T-helper 1 cell treated with Interleukin-12 subunit alpha and Interleukin-12 subunit beta and Interleukin-4 antibody, amounts not matched to agents 30 ng/mL and 1 ng/mL, for 36 hours (primary cell): ENCODE results near the gene NR3C2. TPM values are rescaled to one million over a fixed set of nuclear protein-coding genes. Genes with fewer than 3 reads are reported as not detected.

Source experiments
- intact Hi-C: fragments of 100-400 bp; cut with micrococcal nuclease; formaldehyde crosslinking; loops from one replicate; pipeline ENCODE4 v1.15.1; 2024
- total RNA-seq: library from RNA; stranded (reverse); gene quantifications from 2 replicates; pipeline ENCODE4 v1.2.3, GENCODE V29; 2022

Gene NR3C2
- total RNA-seq = 0.83 and 0.85 TPM in 2 replicates

DNA sequence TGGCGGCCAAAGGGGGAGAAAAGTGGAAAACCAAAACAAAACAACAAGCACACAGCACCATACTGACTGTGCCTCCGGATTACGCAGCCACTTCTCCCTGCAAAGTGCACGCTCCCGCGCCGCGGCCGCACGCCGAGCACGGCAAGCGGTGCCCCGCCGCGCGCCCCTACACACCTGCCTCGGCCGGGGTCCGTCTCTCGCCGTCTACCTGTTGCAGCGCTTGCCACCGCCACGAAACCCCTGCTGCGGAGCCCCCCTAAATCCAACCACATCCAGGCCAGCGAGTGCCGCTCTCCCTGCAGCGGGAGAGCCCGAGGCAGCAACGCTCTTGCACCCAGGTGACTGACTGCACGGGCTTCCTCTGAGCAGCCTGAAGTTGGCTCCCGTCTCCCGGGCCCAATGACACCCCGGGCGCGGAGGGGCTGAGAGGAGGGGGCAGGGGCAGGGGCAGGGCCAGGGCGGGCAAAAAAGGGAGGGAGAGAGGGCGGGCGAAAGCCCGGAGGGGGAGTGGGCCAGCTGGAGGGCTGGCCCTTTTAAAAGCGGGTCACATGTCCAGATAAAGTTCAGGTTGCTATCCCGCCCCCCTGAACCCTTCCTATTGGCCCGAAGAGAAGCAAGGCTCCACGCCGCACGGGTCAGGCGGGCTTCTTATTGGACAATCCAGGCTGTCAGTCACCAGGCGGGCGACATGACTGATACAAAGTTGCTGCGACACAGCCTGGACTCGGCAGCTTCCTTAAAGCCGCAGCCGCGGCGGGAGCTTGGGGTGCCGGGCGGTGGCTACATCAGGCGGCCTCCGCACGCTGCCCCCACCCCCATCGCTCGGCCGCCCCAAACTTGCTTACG is at the start of gene NR3C2:
TSS of gene NR3C2 (minus strand) at position 429 of the 846 bp plus-strand sequence.
- intact Hi-C loops = loop anchor here (1.0 to 5.0 kb wide), 9 partner anchors 225 to 1921 kb away; partner anchors contain the start of genes PRMT9, SLC10A7 and TMEM184C

DNA sequence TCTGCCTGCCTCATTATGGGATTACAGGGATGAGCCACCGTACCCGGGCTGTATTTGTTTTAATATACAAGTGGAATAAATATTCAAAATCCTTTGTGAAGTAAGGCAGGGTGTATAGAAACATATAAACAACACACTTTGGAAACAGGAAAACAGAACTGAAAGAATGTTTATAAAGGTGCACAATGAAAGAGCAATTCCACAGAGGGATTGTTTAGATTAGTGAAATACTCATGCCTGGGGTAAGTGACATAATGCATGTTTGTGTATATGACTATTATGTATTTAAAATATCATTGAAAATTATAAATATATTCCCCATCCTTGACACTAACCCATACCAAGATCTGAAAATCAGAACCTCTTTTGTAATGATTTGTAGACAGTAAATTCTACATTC is 45.0 kb upstream of the NR3C2 start:
- intact Hi-C loops = no loop called here

DNA sequence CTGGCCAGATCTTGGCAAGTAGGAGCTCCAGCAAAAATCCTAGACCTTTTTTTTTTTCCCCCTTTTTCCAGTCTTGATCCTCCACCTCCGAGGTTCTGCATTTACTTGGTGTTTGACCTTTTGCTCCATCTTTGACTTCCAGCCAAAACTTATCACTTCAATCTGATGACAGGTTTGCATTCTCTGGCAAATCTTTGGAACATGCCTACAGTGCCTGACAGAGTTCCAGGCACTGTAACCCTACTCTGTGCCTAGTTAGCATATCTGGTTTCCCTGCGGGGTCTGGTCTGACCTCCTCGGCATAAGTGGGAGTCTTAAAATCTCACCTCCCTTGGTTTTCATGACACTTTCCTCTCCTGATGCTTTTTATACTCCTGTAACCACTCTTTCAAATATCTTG is 39.4 kb upstream of the NR3C2 start:
- intact Hi-C loops = no loop called here

DNA sequence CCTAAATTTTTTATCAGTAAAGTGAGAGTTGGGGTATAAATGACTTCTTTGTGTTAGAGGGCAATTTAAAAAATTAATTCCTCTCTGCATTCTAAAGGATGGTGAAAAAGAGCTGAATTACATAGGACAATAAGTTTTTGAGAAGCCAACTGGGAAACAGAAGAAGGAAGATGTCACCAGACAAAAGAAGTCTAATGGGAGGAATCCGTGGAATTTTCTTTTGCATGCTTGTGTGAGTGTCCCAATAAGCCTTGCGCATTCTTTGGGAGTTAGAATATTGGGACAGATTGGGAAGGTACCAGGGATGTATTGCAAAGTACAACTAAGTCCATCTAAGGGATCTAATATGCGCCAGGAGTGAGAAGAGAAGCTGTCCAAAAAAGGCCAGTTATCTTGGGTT is 35.1 kb upstream of the NR3C2 start:
- intact Hi-C loops = no loop called here

DNA sequence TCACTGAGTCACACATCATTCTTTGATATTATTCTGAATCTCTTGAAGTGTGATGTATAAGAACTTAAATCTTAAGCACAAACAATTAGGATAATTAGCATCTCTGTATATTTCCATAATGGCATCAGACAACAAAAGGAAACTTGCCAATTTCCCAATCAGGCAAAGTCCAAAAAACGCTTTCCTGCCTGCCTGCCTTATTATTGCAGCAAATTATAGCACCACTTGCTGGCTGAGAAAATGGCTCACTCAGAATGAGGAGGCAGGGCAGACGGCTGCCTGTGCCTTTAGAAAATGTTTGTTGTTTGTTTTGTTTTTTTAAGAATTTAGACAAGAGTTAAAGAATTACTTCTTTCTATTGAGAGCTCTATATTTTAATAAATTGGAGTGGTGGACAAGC is 27.7 kb upstream of the NR3C2 start:
- intact Hi-C loops = no loop called here

DNA sequence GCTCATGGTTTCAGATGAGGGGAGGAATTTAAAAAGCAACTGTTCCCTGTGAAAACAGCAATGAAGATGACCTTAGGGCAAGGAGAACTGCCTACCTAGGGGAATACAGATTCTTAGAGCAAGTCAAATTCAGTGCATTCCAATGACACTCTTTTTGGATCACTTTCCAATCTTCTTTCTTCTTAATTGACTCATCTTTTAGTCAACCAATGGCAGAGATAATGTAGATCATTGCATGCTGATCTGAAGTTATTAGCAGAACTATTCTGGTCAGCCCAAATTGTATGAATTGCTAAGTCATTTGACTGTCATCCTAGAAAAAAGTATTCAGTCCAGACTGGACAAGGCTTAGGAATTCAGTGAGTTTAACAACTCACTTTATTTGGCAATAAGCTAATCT is 12.6 kb upstream of the NR3C2 start:
- intact Hi-C loops = no loop called here

DNA sequence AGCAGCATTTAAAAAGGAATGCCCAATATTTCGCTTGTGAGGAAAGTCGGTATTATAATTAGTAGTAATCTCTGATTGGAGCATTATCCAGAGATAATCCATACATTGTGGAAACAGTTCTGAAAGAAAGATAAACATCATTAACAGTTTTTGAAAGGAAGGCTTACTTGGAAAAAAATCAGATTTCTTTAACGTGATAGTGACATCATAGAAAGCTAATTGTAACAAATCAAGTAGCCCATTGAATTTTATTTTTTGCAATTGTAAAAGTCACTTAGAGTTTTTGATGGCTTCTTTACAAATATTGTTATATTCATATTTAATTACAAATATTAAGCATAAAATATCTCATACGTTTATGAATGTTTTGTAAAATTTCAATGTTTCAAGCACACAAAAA is 11.6 kb upstream of the NR3C2 start:
- intact Hi-C loops = no loop called here

DNA sequence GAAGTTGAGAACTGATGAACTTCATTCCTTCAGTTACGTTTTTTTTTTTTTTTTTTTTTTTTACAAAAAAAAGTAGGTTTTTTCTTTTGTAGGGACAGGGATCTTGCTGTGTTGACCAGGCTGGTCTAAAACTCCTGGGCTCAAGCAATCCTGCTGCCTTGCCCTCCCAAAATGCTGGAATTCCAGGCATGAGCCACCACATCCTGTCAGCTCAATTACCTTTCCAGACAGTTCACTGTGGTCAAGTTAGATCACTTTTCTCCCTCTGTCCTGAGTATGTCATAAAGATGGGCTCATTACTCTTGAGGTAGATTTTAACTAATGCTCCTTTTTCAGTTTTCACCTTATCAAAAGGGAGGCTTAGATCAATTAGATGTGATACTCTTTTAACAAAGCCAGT is 10.8 kb upstream of the NR3C2 start:
- intact Hi-C loops = no loop called here

DNA sequence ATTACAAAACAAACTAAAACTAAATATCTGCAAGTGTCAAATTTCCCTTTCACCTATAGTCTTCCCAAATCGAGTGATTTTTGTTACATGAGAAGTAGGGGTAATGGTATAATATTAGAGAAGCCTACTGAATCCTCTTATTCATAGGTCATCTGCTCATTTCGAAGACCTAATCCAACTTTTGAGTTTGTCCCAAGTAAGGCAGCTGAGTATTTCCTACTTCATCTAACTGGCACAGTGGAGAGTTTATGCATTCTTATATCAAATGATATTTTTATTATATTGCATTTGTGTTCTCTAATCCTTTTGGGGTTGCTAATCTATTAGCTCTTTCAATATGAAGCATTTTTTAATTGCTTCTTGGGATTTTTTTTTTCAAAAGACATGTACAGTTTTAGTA is 7.7 kb upstream of the NR3C2 start:
- intact Hi-C loops = no loop called here

DNA sequence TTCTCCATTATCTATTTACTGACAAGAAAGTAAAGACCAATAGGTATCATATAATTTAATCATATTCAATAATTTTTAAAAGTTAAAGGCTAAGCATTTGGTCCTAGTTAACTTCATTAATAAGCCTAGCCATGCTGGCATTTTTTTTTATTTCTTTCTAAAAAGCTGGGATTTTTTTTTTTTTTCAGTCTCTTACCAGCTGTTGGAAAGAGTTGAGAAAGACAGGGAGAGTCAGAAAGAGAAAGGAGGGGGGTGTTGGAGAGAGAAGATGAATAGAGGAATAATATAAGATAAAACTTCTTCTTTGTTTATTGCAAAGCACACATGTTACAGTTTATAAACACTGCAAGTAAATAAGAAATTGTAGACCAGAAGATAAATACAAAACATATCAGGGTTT is 5.9 kb upstream of the NR3C2 start:
- intact Hi-C loops = no loop called here

DNA sequence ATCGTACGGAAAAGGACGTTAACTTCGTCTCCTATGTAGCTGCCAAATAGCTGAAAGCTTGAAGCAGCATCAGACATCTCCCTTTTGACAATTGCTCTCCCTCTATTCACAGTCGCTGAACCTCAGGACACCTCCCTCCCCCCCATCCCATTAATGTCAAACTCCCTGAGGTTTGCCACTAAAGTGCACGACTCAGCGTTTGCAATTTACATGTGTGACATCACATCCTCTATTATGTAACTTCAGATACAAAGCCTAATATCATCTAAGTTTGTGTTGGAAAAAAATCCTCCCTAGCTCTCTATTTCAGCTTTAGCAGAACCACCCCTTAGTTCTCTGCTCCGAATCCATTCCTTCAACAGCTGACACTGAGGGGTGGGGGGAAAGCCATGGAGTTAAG is 5.5 kb upstream of the NR3C2 start:
- intact Hi-C loops = no loop called here

DNA sequence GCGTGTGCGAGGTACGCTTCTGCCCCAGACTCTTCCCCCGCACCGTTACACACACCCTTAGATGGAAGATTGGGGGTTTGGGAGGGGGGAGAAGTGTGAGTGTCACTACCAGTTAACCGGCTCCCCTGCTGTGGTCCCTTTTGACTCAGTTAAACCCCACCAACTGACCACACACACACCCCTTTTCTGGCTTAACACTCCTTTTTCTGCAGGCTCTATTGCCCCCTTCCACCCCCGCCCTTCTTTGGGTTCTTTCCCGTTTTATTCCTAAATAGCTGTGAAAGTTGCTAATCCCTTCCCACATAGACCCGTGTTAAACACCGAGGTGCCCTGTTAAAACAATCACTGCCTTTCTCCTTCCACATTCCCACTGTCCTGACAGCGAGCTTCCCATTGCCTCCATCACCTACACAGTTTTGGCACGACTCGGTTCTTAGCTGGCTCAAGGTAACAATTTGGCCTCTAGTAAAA is 3.7 kb upstream of the NR3C2 start:
- intact Hi-C loops = loop anchor here (2.0 kb wide), 1 partner anchor 713 kb away; the partner anchor contains the start of gene ARHGAP10

DNA sequence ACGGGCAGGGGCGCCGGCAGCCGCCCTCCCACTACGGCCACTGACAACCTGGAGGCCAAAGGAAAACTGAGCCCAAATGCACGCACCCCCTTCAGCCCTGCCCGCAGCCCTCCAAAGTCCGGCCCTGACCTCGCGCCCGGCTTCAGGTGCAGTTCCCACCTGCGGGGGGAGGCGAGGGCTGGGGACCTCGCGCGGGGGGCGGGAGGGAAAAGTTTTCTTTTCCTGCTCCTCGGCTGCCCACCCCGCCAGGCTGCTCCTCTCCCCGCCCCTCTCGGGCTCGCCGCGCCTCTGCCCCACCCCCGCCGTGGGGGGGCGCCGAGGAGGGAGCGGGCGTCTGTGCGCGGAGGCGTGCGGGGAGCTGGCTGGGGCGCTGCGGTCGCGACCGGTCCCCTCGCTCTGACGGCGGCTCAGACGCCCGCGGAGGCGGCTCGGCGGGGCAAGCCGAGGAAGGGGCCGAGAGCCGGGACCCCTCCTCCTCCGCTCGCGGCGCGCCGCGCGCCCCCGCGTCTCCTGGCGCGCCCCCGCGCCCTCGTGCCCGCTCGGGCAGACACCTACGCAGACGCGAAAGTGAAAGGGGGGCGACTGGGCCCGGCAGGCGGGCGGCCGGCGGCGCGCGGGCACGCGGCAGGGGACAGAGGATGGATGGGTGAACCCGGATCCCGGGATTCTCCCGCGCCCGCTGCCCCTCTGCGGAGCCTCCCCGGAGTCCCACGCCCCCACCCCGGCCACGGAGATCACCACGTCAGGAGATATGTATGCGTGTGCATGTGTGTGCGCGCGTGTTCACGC is 3.1 kb upstream of the NR3C2 start:
- intact Hi-C loops = loop anchor here (2.0 kb wide), 1 partner anchor 712 kb away; the partner anchor contains the start of gene ARHGAP10

DNA sequence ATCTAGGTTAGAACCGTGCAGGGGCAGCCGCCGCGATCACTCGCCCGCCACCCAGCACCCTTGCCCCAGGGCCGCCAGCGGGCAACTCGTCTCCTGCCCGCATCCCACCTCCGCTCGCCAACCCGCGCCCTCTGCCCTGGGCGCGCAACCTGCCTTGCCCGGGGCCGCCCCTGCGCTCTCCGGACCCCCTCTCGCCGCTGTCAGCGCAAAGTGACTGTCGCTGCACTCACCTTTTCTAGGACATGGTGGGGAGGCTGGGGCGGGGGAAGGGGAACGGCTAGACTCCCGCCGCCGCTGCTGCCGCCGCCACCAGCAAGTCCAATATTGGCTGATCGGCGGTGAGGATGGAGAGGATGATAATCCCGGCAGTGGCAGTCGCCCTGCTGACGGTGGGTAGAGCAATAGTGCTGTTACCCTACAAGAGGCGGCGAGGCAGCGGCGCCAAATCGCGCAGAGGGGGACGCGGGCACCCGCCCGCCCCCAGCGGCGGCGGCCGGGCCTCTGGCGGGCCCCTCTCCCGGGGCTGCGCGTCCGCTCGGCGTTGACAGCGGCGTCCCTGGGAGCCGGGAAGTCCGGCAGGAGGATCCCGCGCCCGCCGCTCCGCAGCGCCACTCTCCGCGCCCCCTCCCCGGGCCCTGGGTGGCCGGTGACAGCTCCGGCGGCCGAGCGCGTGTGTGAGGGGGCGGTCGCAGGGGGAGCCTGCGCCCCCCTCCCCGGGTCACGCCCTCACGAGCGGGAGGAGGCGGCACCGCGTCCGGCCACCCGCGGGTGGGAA is 2.3 kb upstream of the NR3C2 start:
- intact Hi-C loops = loop anchor here (2.0 to 5.0 kb wide), 2 partner anchors 462 to 712 kb away; partner anchors contain the start of gene ARHGAP10

DNA sequence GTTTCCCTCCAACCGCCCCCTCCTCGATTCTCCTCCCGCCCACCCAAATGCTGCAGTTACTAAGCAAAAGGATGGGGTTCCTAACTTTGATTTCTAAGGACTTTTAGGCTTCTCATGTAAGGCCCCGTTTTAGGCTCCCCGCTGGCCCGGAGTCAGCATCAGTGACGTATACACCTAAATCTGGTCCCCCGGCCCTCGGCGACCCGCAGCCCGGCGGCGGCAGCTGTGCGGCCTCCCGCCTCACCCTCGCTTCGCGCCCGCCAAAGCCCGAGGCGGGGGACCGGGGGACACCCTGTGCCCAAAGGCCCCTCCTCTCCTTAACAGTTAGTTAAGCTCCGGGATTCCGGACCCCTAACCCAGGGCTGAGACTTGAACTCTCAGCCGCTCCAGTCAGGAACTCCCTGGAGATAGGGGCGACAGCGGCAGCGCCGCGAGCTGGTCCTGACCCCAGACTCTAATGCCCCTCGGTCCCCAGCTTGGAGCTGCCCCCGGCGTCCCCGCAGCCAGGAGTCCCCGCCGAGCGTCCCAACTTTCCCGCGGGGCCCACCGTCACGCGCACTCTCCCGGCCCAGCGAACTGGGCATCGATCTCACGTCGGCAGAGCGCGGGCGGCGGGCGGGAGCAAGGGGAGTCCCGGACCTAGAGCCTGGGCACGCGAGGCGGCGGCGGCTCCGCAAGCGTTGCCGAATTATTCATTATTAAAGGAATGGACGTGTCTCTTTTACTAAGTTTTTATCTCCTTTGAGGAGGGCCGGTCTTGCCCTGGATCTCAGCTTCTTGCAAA is 1.5 kb upstream of the NR3C2 start:
- intact Hi-C loops = loop anchor here (2.0 to 5.0 kb wide), 6 partner anchors 391 to 1923 kb away; partner anchors contain the start of genes ARHGAP10 and SLC10A7

DNA sequence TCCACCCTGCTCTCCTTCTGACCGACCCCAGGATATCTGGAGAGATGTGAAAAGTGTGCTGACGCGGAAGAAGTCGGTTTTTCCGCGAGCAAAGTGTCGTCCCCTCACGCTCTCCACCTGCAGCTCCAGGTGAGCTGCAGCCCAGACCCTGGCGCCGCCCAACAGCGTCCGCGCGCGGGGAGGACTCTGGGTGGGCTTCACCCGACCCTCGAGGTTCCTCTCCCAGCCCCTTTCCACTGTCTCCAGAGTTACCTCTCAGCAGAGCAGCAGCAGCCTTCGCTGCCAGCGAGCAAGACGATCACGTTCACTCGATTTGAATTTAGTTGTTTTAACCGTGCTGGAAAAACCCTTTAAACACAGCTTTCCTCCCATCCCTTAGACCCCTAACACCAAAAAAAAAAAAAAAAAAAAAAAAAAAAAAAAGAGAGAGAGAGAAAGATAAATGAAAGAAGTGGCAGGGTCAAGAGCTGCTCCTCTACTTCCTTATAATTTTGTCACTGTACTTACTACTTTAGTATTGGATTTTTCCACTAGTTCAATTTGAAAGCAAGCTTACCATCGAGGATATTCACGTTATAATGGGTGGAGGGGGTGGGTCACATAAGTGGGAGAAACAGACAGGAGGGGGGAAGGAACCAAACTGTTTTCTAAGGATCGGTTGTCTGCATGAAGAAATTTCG is 758 bp upstream of the NR3C2 start:
- intact Hi-C loops = loop anchor here (1.0 to 5.0 kb wide), 9 partner anchors 226 to 1922 kb away; partner anchors contain the start of genes PRMT9, SLC10A7 and TMEM184C

DNA sequence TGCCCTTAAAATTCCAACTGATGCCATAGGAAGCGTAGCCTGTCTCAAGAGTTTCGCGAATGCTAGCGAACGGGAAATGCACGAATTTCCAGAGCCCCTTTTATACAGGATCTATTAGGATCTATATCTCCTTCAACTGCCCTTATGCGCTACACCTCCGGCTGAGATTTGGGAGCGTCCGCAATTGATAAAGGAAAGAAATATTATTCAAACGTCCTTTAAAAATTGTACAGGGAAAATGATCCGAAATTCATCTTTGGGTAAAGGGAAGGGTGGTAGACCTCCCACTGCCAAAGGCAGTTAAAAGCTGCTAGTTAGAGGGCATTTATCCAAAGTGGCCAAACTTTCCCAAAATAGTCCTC is 609 bp downstream of the NR3C2 start:
- intact Hi-C loops = loop anchor here (5.0 kb wide), 1 partner anchor 459 kb away; no protein-coding TSS in a partner anchor

DNA sequence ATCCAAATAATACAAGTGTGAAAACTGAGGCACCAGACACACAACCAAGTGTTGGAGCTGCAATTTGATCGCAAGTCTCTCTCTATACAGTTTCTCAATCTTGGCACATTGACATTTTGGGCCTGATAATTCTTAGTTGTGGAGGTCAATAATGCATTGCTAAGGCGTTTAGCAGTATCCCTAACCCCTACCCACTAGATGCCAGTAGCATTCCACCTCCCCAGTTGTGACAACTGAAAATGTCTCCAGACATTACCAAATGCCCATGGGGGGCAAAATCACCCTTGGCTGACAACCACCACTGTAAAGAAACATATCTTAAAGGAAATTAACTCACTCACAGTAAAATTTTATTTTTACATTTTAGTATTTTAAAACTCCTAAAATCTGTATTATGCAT is 4.2 kb downstream of the NR3C2 start:
- intact Hi-C loops = no loop called here

DNA sequence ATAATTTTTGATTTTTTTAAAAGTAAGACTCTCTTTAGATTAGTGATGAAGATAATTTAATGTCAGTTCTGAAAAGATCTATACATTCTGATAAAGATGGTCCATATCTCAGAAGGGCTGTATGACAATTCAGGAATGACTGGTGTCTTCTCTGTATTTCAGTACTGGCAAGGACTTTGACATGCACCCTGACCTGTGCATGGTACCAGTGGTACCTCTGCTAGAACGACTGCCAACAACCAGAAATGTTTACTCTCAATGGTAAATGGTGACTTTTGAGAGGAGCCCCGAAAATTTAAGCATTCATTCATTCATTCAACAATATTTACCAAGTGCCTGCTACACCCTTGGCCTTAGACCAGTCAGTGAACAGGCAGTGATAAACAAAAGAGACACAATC is 4.8 kb downstream of the NR3C2 start:
- intact Hi-C loops = no loop called here

DNA sequence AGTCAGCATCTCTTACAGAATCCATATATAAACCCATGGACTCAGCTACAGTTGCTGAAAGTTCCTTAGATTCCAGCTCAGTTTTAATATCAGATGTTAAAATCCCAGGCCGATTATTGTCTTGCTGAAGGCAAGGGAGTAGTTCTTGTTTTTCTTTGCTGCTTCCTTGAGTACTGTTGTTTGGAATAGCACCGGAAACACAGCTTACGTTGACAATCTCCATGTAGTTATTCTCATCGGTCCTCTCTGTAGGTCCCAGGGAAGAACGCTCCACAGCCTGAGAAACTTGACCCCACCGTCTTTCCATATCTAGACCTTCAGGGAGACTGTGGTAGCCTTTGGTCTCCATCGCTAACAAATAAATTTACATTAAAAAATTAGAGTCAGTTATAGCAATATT is 5.7 kb downstream of the NR3C2 start:
- intact Hi-C loops = no loop called here
